Measurements from ENCODE around the gene XYLT2. TPM values are rescaled to one million over a fixed set of nuclear protein-coding genes. Genes with fewer than 3 reads are reported as not detected.

The XYLT2 gene
- total RNA-seq, 1 donor from 2014 or later: 41.0 TPM

- no peaks in the 10 kb centered on the region for H3K79me2 ChIP-seq (ENCODE audit: insufficient read depth, low read length)
- no peak overlapping the region for H3K27ac ChIP-seq (ENCODE audit: low read depth, low read length)
- no peak overlapping the region for H3K27ac Mint-ChIP-seq (ENCODE audit: unreplicated experiment)
- peaks cover 9% of the 10 kb centered on the region for H3K4me1 Mint-ChIP-seq (ENCODE audit: low read depth, unreplicated experiment)
- peaks cover 11% of the 10 kb centered on the region for H3K9me3 Mint-ChIP-seq (ENCODE audit: unreplicated experiment)
- H2AFZ ChIP-seq (ENCODE audit: low read depth, low read length): no peak overlapping the region
- H4K20me1 ChIP-seq (ENCODE audit: insufficient read depth, low read length): no peaks in the 10 kb centered on the region
- no peak overlapping the region for H3K4me3 Mint-ChIP-seq (ENCODE audit: unreplicated experiment)
- H3K36me3 ChIP-seq (ENCODE audit: insufficient read depth, low read length): no peaks in the 10 kb centered on the region
- no peak for TF ChIP-seq EZH2 (IDR thresholded peaks at IDR 0.05; ENCODE audit: insufficient read depth, low read length)
- TF ChIP-seq CTCF (IDR thresholded peaks at IDR 0.05; ENCODE audit: insufficient read depth, low read depth, low read length): no peak
- FAIRE-seq (no peak), DNase-seq (ENCODE audit: low read depth) (no peak)
- no peaks in the 10 kb centered on the region for H3K9me3 ChIP-seq (ENCODE audit: insufficient read depth, low read depth, low read length)
- H3K4me3 ChIP-seq (ENCODE audit: insufficient read depth, low read depth, low read length): no peak overlapping the region
- H3K27me3 Mint-ChIP-seq (ENCODE audit: low read depth, unreplicated experiment): peaks cover 26% of the 10 kb centered on the region
- H3K9ac ChIP-seq (ENCODE audit: low read length): no peak overlapping the region
- peaks cover under 1% of the 10 kb centered on the region for H3K4me1 ChIP-seq (ENCODE audit: insufficient read depth, low read length)
- no peaks in the 10 kb centered on the region for H3K36me3 Mint-ChIP-seq (ENCODE audit: low read depth, unreplicated experiment)
- H3K27me3 ChIP-seq (ENCODE audit: insufficient read depth, low read length): peaks cover 20% of the 10 kb centered on the region
- H3K4me2 ChIP-seq (ENCODE audit: low read length): no peak overlapping the region
Observed at GRCh38 chr17:50310455-50311111, 35.3 kb upstream of the XYLT2 start.

- Histone ChIP-seq H3K79me2 (ENCODE audit: insufficient read depth, low read length) (no peaks in the 10 kb centered on the region), H3K4me3 (ENCODE audit: insufficient read depth, low read depth, low read length) (no peak overlapping the region), H4K20me1 (ENCODE audit: insufficient read depth, low read length) (no peaks in the 10 kb centered on the region), H3K9me3 (ENCODE audit: insufficient read depth, low read depth, low read length) (no peaks in the 10 kb centered on the region), H3K27ac (ENCODE audit: low read depth, low read length) (no peak overlapping the region), H3K27me3 (ENCODE audit: insufficient read depth, low read length) (peaks cover 22% of the 10 kb centered on the region), H3K9ac (ENCODE audit: low read length) (no peak overlapping the region), H3K36me3 (ENCODE audit: insufficient read depth, low read length) (no peaks in the 10 kb centered on the region), H3K4me2 (ENCODE audit: low read length) (no peak overlapping the region), H2AFZ (ENCODE audit: low read depth, low read length) (no peak overlapping the region), H3K4me1 (ENCODE audit: insufficient read depth, low read length) (no peaks in the 10 kb centered on the region)
- peaks cover 26% of the 10 kb centered on the region for H3K27me3 Mint-ChIP-seq (ENCODE audit: low read depth, unreplicated experiment)
- H3K27ac Mint-ChIP-seq (ENCODE audit: unreplicated experiment): no peak overlapping the region
- H3K4me1 Mint-ChIP-seq (ENCODE audit: low read depth, unreplicated experiment): peaks cover 6% of the 10 kb centered on the region
- FAIRE-seq (no peak), DNase-seq (ENCODE audit: low read depth) (no peak)
- H3K4me3 Mint-ChIP-seq (ENCODE audit: unreplicated experiment): no peak overlapping the region
- H3K9me3 Mint-ChIP-seq (ENCODE audit: unreplicated experiment): peaks cover 8% of the 10 kb centered on the region
- TF ChIP-seq EZH2 (IDR thresholded peaks at IDR 0.05; ENCODE audit: insufficient read depth, low read length): no peak
- no peak for TF ChIP-seq CTCF (IDR thresholded peaks at IDR 0.05; ENCODE audit: insufficient read depth, low read depth, low read length)
- no peaks in the 10 kb centered on the region for H3K36me3 Mint-ChIP-seq (ENCODE audit: low read depth, unreplicated experiment)
Observed at GRCh38 chr17:50311112-50311460, 34.8 kb upstream of the XYLT2 start.

DNA sequence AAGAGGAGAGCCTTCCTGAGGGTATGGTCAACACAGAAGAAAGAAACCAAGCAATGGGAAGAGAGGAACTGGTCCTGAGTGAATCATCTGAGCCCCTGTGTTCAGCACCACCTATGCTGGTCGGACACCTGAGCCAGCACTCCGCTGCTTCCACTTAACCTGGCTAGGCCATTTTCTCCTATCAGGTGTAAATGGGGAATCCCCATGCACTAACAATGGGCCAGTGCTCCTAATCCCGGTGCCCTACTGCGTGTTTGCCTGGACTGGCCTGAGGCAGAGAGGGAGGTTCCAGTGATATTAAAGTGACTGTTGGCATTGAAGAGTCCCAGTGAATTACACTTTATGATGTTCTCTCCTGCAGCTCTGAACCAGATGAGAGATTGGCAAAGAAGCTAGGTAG, 34.4 kb upstream of the XYLT2 start:
- H4K20me1 ChIP-seq (ENCODE audit: insufficient read depth, low read length): no peaks in the 10 kb centered on the region
- Mint-ChIP-seq H3K36me3 (ENCODE audit: low read depth, unreplicated experiment) (no peaks in the 10 kb centered on the region), H3K9me3 (ENCODE audit: unreplicated experiment) (peaks cover 8% of the 10 kb centered on the region), H3K27ac (ENCODE audit: unreplicated experiment) (no peak overlapping the region), H3K27me3 (ENCODE audit: low read depth, unreplicated experiment) (peaks cover 26% of the 10 kb centered on the region), H3K4me3 (ENCODE audit: unreplicated experiment) (no peak overlapping the region), H3K4me1 (ENCODE audit: low read depth, unreplicated experiment) (peaks cover 5% of the 10 kb centered on the region)
- no peaks in the 10 kb centered on the region for H3K36me3 ChIP-seq (ENCODE audit: insufficient read depth, low read length)
- H3K4me3 ChIP-seq (ENCODE audit: insufficient read depth, low read depth, low read length): no peak overlapping the region
- H2AFZ ChIP-seq (ENCODE audit: low read depth, low read length): no peak overlapping the region
- DNase-seq (ENCODE audit: low read depth) (no peak), FAIRE-seq (no peak)
- TF ChIP-seq EZH2 (IDR thresholded peaks at IDR 0.05; ENCODE audit: insufficient read depth, low read length) (no peak), CTCF (IDR thresholded peaks at IDR 0.05; ENCODE audit: insufficient read depth, low read depth, low read length) (no peak)
- no peaks in the 10 kb centered on the region for H3K9me3 ChIP-seq (ENCODE audit: insufficient read depth, low read depth, low read length)
- H3K4me2 ChIP-seq (ENCODE audit: low read length): no peak overlapping the region
- H3K4me1 ChIP-seq (ENCODE audit: insufficient read depth, low read length): no peaks in the 10 kb centered on the region
- H3K79me2 ChIP-seq (ENCODE audit: insufficient read depth, low read length): no peaks in the 10 kb centered on the region
- H3K9ac ChIP-seq (ENCODE audit: low read length): no peak overlapping the region
- H3K27ac ChIP-seq (ENCODE audit: low read depth, low read length): no peak overlapping the region
- peaks cover 22% of the 10 kb centered on the region for H3K27me3 ChIP-seq (ENCODE audit: insufficient read depth, low read length)

Measured in astrocyte (in vitro differentiated cells and primary cell).